Measurements from ENCODE around the gene DST.

Gene DST

DNA sequence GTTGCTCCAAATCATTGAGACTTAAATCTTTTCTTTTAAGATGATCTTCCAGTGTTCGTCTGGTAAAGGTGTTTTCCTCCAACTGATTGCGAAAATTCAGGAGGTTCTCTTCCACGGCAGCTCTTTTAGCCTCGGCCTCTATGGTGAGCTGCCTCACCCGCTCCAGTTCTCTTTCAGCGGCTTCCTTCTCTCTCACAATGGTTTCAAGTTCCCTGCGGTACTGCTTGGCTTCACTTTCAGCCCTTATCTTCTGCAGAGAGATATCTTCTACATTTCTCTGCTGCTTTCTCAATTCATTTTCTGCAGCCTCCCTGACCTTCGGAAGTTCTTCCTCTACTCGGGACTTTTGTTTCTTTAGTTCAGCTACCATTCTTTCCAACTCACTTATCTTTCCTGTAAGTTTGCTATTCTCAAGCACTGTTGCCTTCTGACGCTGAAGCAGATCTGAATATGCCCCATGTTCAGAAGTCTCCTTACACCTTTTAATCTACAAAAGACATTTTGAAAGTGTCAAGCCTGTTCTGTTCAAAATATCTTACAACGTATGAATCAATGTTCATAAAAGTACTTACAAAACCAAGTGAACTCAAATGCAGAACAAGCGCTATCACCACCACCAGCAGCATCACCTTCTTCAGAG is 22.3 kb downstream of the DST start:
- DNase-seq = no peak

- peak; percentile 7 for DNase-seq
Measured at GRCh38 chr6:56618050-56618449, 24.6 kb downstream of the DST start.

DNA sequence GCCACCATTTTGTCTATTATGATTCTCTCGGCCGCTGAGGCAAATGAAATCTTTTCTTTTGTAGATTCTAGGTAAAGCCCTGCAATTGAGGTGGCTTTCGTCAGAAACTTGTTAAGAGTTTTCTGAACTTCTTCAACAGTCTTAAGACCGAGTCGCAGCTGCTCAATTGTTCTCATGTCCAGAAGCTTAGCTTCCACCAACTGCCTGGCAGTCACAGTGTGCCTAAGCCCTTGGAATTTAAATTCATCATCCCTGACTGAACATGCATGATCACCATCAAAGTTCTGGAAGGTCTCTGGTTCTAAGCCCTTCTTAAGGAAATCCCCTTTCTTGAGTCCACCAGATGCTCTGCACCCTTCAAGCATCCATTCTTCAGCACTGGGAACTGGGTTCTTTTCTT is 25.7 kb downstream of the DST start:
- DNase-seq = no peak

DNA sequence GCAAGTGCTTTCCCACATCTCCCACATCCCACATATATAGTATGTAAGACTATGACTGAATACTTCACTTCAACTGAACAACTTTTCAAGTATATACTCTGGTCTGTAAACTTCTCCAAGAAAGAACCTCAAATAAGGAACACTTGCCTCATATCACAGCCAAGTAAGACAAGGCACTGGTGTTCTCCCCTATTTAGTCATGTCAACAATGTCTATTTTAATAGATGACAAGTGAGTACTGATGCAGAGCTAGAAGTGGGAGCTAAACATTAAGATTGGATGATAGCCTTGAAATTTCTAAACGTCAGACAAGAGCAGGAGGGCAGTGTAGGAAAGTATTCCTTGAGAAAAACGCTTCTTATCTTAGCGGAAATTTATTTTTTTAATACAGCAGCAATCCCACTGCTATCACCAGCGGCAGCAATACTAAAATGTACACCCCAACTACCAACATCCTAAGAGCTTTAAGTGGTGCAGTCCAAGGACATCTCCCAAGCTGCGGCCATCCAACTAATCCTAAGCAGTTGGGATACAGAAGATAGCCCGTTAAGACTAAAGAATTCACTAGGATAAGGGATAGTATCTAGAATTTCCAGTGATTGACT is 29.3 kb downstream of the DST start:
- no peak for DNase-seq

DNA sequence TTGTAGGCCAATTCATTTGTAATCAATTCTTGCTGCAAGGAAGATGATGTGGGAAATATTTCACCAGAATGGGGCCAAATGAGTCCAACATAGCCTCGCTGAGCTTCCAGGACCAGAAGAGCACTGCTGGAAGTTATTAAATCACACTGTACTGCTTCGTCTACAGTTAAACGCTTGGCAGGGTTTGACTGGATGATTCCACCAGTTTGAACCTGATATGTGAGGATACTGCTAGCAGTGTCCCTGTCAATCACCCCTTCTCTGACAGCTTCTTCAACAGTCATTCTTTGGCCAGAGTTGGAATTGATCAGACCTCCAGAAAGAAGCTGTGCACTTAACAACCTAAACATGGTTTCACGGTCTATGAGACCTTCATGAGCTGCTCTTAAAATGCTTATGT is 34.4 kb downstream of the DST start:
- DNase-seq = no peak

DNA sequence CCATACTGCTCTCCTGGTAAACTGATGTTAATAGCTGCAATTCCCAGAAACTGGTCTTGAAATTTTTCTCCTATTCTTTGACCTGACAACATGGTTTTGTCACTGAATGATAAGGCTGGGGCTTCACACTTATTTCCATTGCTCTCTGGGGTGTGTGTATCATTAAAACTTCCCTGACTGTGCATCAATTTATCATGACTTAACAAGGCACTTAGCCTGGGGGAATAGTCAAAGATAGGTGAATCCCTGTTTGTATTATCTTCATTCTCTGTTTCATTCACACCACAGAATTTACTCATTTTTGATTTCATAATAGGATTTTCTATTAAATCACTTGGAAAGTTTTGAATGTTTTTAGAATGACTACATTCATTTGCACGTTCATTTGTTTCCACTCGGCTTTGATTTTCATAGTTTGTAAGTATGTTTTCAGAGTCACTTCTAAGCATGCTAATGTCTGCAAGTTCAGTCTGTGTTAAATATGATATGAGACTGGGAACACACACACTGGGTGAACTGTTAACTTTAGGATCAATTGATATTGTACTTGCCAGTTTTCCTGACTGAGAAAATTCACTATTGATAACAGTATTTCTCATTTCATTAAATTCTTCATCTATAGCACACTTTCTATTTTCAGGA is 35.5 kb downstream of the DST start:
- DNase-seq = no peak

- no peak for DNase-seq
Measured at GRCh38 chr6:56605435-56605834, 37.3 kb downstream of the DST start.

- no peak for DNase-seq
Measured at GRCh38 chr6:56604186-56604585, 38.5 kb downstream of the DST start.

DNA sequence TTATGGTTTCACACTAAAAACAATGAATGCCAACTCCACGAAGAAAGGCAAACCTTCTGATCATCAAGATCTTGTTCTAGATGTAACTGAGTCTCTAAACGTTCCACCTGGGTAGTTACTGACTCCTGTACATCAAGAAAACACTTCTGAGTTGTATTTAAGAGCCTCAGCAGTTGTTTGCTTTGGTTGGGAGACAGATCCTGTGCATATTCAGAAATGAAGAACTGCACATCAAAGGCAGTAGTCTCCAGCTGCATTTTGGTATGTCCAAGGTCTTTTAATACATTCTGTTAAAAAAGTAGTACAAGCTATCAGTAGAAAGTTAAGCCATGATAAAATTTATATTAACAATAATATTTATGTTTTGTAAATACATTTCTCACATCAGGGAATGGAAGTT is 41.3 kb downstream of the DST start:
- DNase-seq = no peak

DNA sequence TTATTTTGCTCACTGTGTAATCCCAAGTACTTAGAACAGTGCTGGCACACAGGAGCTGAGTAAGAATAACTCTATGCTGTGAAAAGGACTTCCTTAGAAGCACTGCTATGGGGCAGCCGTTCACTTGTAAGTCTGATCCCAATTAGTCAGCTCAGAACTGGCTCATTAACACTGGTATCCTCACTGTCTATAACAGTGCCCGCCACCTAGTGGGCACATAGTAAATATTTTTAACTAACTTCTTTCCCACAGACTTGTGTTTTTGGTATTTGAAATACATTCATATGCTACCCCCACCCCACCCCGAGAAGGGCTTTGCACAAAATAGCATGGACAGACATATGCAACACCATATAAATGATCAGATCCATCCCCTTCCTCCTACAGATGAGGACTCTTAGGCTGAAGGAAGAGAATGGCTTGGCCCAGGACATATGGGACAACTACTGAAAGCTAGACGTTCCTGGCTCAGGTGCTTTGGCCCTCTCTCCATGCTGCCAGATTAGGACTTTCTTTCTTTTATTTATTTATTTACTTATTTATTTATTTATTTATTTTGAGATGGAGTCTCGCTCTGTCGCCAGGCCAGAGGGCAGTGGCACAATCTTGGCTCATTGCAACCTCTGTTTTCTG is 47.1 kb downstream of the DST start:
- DNase-seq = peak; percentile 52

GRCh38 chr6:56594699-56595098 is 48.0 kb downstream of the DST start:
- DNase-seq = no peak

GRCh38 chr6:56593801-56594318 is 48.8 kb downstream of the DST start:
- no peak for DNase-seq

- DNase-seq = no peak
Measured at GRCh38 chr6:56582236-56582635, 60.5 kb downstream of the DST start.

- peak; percentile 7 for DNase-seq
Measured at GRCh38 chr6:56581296-56581925, 61.3 kb downstream of the DST start.

GRCh38 chr6:56580271-56580670 is 62.4 kb downstream of the DST start:
- peak; percentile 10 for DNase-seq

- DNase-seq = no peak
Measured at GRCh38 chr6:56579155-56579851, 63.4 kb downstream of the DST start.

DNA sequence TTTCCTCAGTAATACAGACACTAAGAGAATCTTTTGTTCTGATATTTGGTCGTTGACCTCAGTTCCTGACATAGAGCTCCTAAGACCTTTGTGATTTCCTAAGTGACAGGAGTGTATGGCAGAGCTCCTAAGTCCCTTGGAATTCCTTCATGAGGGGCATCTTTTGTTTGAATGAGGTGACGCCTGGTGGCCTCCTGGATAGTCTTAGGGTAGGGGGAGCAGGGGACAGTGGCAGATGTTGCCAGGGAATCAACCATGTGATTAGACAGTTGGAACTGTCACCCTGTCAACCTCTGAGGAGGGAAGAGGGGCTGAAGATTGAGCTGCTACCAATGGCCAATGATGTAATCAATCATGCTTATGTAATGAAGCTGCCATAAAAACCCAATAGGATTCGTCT is 67.0 kb downstream of the DST start:
- no peak for DNase-seq

DNA sequence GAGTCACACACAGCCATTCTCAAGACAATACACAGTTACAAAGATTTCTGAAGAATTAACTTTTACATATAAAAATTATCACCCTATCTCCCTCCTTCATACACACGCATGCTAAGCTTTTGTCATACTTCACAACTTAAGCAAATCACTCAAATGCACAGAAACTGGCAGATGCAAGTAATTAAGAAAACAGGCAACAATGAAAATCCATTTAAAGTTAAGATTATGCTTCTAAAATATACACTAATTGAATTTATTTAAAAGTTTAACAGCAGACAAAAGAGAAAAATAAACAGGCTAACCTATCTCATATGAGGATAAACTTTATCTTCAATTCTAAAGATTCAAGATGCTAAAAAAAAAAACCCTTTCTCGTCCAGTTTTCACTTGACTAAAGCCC is 68.4 kb downstream of the DST start:
- no peak for DNase-seq

DNA sequence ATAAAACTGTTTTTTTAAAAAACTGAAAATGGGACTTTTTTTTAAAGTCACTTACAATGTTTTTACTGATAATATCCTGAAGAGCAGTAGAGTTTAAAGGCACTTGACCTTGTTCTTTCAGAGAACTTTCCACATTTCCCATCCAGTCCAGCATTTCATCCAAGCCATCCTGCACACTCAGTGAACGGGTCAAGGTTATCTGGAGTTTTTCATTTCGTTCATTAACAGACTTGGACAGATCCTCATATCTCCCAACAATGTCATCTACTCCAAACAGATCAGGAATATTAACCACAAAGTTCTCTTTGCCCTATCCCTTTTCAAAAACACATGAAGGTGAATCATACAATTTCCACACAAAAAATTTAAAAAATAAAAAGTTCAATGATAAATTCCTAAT is 69.1 kb downstream of the DST start:
- DNase-seq = no peak

- DNase-seq = no peak
Measured at GRCh38 chr6:56572788-56573471, 69.8 kb downstream of the DST start.

DNA sequence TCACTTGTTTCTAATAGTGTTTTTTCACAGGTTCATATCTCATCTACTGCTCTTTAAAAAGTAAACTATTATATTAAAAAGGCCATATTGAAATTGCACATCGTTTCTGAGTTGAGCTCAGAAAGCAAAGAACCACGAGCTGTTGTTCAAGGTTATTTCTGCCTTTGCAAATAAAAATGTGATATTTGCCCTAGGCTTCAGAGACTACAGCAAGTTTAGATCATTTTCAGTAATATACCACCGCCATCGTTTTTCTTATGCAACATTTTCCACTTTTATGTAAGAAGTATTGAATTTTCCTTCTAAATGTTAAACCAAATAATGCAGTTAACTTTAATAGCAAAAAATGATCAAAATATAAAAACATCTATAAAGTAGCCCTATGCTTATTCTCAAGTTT is 71.1 kb downstream of the DST start:
- no peak for DNase-seq

Data from fibroblast of skin of right biceps (primary cell).